Gastrocnemius medialis (tissue), 4 donors: Measurements from ENCODE around the gene RPAP3.

Experiments
- CTCF ChIP-seq, 5 experiments: fragments of 450-650 bp in 3 of 5; fragments of 200-600 bp in 2 of 5; sonication (generic) in 2 of 5; IDR thresholded peaks in 4 of 5; conservative IDR thresholded peaks in 1 of 5; 1 replicate in 4 of 5; 2 replicates in 1 of 5; pipeline ENCODE4 v1.5.1; 2016 to 2019; ENCODE audit warnings: antibody characterized with exemption in 5 of 5, mild to moderate bottlenecking in 3 of 5, moderate library complexity in 3 of 5
- POLR2A ChIP-seq, 2 donors: fragments of 450-650 bp; IDR thresholded peaks; one replicate each; pipeline ENCODE4 v1.6.1; 2017; ENCODE audit warnings: antibody characterized with exemption in 2 of 2, mild to moderate bottlenecking in 2 of 2, moderate library complexity in 2 of 2

- TF ChIP-seq CTCF (IDR thresholded peaks at IDR 0.05 in 4 of 5, conservative IDR thresholded peaks at IDR 0.05 in 1 of 5): no peak
- no peak for TF ChIP-seq POLR2A (IDR thresholded peaks at IDR 0.05)
Observed at GRCh38 chr12:47714826-47715386, 9.1 kb upstream of the RPAP3 start.
